Measurements from ENCODE around the gene DCLK3.
A peak's percentile ranks its signal among the peaks of the same experiment; 100 is the strongest.

DCLK3 gene

DNA sequence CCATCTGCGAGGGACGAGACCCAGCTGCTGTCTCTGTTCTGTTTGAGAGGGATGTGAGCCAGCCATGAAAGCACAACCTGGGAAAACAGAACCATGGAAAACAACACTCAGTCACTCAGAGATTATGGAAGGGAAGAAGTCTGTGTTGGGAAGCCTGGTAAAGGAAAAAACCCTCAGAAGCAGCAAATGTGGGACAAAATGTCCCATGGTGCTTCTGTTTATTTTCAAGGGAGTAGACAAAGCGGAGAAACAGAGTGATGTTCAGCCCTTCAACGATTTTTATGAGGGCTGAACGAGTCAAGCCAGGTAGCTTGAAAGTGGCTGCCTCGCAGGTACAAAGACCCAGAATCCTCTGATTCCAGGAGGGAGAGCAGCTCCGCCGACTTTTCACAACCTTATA, 59.3 kb downstream of the DCLK3 start:
- no peak for DNase-seq

DNA sequence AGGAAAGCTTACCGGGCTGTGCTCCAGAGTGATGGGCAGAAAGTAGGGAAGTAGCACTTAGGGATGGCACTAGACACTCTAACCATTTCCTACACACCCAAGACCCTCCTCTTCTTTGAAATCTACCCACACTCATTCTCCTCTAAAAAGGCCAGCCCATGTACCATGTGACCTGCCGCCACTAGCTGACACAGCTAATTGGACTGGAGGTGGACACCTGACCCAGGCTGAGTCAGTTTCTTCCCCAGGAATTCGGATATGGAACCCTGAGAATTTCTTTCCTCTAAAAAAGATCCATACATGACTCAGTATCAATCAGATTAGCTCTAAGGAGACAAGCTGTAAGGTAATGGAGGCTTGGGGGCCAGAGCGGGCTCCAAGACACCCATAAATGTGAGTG, 60.1 kb downstream of the DCLK3 start:
- no peak for DNase-seq

DNA sequence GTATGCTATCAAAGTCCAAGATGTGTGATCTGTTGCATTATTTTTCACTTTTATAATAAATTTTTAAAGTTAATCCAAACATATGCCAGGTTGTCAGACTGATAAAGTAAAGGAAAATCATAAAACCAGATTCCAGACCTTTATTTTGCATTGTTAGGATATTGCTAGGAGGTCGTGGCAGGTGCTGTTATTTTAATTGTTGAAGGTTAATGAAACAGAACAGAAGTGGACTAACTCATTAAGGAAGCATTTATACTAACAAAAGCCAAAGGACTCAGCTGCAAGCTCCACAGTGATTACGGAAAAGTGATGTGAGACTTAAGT, 63.1 kb downstream of the DCLK3 start:
- DNase-seq = no peak

DNA sequence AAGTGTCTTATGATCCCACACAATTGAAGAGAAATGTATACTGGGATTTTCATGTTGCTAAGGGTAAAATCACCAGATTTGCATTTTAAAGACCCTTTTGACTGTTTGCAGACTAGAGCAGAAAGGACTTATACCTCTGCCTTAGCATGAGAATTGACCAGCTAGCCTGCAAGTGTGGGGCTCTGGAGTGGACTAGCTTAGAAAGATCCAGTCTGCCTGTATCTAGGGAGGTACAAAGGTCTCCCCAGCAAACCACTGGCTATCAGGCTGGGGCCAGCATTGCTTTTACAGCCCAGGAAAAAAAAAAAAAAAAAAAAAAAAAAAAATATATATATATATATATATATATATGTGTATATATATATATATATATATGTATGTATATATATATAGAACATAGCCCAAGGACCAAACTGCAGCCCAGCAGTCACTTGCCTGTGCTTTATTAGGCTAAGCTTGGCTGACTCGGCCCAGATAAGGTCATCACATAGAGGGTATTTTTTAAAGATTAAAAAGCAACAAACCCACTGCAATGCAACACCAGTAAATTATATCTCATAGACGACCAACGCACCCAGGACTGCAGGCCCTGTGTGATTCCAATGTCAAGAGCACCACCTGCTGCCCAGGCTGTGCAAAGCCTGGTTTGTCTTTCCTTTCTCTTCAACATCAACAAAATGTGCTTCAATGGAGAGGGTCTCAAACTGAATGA, 63.7 kb downstream of the DCLK3 start:
- DNase-seq = peak; percentile 65 to 69 (median 65)

DNA sequence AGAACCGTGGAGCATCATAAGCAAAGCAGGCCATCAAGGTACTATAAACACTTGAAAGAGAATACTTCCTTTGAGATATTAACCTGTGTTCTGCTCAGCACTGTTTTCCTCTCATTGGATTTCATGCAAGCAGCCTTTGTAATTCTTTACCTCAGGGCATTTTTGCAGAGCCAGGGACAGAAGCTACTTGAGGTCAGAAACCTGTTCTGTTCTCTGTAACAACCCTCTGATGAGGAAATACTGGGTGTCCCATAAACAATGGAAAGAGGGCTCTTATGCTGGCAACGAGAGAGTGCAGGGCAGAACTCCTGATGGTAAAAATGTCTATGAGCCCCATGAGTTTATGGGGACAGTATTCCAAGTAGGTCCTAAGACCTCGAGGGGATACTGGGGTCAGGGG, 66.0 kb downstream of the DCLK3 start:
- DNase-seq = no peak

DNA sequence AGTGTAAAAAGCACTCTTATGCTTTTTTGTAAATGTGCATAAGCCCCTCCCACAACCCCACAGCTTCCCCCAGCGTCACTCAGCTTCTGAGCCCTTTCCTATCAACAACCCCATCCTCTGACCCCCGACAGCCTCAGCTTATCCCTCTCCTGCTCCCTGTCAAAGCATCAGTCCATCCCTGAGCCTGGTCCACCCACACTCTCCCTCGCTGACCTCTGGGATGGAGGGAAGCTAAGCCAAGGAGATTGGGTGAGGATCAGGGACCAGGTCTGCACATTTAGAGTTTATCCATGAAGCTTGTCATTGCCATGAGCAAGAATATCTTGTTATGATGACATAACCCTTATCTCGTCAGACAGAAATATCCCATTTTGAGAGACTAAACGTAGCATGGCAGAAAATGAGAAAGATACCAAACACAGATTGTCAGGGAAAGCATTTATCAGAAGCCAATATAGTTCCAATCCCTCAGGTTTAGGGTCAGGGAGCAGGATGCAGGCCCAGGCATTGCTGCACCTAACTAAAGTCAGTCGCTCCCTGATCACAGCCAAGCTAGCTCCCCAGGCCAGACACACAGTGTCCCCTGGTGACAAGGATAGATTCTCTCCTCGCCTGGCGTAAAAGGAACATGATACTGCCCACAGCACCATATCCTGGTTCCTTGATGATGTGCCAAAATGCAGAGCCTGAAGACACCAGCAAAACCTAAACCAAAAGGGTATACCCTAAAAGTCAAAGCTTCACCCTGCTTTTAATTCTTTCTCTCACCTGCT, 66.9 kb downstream of the DCLK3 start:
- no peak for DNase-seq

DNA sequence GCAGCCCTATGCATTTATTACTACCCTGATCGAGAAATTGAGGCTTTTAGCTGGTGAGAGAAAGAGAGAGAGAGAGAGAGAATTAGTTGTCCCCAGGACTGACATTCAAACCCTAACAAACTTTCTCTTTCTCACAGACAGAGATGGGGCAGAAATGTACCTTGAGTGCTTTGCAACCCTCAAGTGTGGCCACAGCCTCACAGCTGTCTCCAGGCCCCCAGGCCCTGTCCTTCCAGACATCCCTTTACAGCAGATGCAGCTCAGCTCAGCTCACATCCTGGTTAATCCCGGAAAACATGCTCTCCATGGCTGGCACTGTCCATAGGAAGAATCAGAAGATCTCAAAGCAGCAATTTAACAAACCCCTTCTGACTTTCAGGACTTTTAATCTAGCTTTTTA, 67.6 kb downstream of the DCLK3 start:
- no peak for DNase-seq

DNA sequence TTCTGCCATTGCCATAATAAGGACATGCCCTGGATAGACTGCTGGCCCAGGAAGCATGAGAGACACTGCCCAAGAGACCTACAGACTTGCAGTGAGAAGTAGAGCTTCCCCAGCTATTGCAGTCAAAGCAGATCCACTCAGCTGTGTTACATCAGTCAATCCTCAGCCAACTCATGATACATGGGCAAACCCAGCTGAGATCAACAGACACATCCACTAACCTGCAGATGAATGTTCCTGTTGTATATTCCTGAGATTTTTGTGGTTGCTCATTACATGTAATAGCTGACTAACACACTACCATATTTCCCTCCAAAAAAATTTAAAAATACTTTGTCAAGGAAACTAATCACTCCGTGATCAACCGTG, 68.6 kb downstream of the DCLK3 start:
- DNase-seq = no peak

DNA sequence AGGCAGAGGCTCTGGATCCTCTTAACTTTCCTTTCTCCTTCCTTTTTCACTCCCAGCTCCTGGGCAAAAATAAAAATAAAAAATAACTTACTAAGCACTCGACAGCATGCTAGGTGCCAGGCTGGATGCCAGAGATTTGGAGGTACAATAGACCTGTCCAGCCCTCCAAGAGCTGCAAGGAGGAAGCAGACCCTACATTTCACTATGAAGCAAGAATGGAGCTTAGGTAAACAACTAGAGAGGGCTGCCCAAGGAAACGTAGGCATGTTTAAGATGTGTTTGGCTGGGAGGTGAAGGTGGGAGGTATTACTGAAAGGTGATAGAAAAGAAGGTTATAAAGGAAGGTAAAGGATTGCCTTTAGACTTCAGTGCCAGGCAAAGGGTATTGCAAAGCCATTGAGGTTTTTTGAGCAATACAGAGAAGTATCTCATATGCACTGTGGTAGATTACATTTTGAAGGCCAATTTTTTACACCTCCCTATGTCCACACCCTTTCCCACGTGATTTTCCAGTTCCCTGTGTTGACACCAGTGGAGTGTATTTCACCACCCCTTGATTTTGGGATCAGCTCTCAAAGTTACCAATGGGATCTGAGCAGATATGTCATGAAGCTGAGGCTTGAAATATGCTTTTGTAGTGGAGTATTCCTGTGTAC, 69.1 kb downstream of the DCLK3 start:
- no peak for DNase-seq

DNA sequence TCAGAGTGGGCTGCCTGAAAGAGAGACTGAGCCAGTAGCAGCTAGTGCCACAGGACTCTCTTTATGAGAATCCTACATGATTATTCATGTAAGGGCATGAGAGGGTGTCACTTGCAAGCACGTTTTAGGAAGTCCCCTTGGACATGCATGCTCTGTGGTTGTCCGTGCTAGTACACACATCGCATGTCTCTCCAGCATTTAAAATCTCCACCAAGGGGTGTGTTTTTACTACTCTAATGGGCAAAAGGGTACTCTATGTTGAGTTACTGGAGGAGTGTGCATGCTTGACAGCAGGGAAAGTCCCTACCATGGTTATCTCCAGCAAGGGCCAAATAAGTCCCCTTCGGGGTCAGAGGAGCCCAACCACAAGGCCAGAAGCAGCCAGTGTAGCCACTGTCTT, 70.7 kb downstream of the DCLK3 start:
- no peak for DNase-seq

DNA sequence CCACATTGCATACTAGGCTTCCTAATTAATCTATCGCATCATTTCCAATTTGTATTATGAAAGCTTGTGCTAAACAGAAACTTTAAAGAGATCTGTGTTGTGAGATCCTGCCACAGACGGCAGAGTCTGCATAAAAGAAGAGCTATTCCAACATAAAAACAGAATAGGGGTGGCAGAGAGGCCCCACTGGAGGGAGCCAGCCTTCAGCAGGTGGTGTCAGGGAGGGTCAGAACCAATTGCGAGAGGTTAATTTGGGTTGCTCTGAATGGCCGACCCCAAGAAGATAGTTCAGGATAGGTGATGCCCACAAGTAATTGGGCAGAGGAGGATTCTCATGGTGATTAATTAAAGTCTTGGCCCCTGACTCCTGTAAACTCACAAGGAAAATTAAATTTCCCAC, 74.8 kb downstream of the DCLK3 start:
- no peak for DNase-seq

DNA sequence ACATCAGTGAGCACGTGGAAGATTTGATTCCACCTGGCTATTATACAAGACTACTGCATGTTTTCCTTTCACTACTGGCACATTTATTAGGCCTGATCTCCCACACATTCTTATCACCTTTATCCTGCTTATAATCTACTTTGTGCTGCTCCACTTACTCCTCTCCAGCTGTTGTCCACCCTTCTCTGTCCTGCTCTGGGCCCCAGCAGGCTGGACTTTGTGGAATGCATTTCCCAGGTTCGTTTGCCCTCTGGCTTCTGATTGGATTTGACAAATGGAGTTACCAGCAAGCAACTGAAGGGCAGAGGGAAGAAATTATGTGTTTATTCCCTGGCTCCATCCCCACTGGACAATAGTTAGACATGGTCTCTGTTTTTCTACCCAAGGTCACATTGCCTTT, 75.5 kb downstream of the DCLK3 start:
- DNase-seq = no peak

DNA sequence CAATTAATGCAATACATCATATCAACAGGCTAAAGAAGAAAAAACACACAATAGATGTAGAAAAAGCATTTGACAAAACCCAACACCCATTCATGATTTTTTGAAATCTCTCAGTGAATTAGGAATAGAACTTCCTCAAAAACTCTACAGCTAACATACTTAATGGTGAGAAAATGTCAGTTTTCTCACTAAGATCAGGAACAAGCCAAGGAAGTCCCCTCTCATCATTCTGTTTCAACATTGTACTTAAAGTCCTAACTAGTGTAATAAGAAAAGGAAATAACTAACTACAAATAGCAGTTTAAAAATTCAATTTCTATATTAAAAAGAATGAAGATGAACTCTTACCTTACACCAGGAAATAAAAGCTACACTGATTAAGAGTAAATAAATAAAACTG, 77.8 kb downstream of the DCLK3 start:
- DNase-seq = peak in 1 of 3 donors; percentile 20

DNA sequence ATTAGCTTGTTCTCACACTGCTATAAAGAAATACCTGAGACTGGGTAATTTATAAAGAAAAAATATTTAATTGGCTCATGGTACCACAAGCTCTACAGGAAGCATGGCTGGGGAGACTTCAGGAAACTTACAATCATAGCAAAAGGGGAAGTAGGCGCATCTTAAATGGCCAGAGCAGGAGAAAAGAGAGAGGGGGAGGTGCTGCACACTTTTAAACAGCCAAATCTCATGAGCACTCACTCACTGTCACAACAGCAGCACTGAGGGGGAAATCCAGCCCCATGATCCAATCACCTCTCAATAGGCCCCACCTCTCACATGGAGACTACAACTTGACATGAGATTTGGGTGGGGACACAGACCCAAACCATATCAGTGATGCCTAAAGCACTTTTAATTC, 82.5 kb downstream of the DCLK3 start:
- no peak for DNase-seq

DNA sequence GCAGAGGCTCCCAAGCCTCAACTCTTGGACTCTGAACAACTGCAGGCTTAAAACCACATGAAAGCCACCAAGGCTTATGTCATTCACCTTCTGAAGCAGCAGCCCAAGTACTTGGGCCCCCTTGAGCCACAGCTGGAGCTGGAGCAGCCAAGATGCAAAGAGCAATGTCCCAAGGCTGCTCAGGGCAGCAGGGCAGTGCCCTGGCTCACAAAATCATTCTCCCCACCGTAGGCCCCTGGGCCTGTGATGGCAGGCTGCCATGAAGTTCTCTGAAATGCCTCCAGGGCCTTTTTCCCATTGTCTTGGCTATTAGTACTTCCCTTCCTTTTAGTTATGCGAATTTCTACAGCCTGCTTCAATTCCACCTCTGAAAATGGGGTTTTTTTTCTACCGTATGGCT, 83.4 kb downstream of the DCLK3 start:
- no peak for DNase-seq

DNA sequence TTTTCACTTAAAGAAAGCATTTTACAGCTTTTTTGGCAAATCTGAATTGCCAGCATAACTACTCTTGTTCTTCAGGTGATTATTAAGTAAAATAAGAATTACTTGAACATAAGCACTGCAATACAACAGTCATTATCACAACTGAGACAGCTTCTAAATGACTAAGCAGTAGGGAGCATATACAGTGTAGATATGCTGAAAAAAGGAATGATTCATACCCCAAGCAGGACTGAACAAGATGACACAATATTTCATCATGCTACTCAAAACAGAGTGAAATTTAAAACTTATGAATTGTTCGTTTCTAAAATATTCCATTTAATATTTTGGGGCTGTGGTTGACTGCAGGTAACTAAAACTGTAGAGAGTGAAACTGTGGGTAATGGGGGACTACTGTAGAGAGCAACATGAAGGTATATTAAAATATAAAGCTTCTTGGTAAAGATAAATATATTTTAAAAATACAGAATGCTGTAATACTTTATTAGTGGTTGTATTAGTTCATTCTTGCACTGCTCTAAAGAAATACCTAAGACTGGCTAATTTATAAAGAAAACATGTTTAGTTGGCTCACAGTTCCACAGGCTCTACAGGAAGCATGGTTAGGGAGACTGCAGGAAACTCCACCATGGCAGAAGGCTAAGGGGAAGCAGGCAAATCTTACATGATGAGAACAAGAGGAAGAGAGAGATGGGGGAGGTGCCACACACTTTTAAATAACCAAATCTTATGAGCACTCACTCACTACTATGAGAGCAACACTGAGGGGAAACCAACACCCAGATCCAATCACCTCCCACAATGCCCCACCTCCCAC, 84.8 kb downstream of the DCLK3 start:
- DNase-seq = peak; percentile 22 to 40 (median 38)

DNA sequence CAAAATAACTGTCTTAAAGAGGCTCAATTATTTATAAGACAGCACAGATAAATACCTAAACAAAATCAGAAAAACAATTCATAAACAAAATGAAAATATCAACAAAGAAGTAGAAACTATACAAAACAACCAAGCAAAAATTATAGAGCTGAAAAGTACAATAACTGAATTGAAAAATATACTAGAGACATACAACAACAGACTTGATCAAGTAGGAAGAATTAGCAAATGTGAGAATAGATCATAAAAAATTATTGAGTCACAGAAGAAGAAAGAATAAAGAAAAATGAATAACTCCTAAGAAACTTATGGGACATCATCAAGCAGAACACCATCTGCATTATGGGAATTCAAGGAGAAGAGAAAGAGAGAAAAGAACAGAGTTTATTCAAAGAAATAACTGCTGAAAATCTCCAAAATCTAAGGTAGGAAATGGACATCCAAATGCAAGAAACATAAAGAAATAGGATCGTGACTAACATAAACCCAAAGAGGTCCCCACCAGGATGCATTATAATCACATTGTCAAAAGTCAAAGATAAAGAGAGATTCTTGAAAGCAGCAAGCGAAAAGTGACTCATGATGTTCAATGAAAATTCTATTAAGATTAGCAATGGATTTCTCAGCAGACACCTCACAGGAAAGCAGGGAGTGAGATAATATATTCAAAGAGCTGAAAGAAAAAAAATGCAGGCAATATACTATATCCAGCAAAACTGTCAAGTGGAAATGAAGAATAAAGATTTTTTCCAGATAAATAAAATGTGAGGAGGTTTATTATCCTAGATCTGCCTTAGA, 85.9 kb downstream of the DCLK3 start:
- no peak for DNase-seq

DNA sequence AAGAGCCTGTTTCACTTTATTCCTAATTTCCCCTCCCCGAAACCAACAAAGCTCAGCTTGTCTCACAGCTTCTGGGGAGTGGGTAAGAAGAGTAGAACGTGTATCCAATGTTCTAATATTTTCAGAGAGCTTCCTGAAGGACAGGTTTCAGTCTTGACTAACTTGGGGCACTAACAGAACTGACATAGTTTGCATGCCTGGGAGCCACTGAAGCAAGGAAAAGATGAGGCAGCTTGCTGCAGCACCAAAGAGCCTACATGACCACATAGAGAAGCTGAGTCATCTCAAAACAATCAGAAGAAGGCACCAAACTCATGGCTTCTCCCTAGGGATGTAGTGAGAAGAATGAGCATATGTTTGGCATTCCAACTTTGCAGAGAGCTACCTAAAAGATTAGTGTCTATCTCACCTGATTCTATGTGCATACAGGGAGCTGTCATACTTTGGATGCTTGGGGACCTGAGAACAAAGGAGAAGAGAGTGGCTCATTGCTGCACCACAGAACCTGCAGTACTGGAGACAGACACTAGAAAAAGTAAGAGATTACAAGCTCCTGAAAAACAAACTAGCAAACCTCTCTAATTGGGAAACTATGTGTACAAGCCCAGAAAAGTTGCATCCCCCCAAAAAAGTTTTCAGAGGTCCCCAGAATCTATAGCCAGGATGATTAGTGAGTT, 86.9 kb downstream of the DCLK3 start:
- no peak for DNase-seq

DNA sequence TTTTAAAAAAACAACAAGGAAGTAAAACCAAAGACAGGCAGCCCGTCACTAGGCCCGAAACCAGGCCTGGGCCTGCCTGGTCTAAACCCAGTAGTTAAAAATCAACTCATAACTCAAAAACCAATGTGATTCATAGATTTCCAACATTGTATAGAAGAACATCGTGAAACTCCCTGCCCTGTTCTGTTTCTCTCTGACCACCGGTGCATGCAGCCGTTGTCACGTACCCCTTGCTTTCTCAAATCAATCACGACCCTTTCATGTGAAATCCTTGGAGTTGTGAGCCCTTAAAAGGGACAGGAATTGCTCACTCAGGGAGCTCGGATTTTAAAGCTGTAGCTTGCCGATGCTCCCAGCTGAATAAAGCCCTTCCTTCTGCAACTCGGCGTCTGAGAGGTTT, 89.5 kb downstream of the DCLK3 start:
- DNase-seq = no peak

DNA sequence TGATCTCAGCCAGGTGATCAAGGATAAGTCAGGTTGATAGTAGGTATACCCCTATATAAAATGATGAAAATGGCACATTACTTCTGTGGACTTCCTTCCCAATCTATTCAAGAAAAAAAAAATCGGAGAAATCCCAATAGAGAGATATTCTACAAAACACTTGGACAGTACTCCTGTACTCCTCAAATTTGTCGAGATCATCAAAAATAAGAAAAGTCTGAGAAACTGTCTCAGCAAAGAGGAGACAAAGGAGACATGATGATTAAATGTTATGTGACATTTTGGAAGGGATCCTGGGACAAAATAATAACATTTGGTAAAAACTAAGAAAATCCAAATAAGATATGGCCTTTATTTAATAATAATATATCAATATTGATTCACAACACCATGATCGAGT, 94.6 kb downstream of the DCLK3 start:
- DNase-seq = no peak

DNA sequence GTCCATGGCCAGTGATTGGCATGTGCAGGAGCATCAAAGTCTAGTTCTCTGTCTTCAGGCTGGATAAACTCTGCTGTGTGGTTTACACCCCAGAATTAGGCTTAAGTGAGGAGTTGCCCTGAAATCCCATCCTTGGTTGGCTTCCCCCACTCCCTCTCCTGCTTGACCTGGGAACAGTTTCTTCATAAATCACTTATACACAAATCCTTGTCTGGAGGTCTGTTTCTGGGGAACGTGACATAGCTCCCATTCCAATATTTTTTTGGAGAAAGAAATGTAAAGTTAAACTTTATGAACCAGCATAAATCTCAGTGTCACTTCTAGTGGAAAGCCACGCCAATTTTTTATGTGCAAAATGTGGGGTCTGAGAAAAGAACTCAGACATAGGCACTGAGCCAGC, 98.2 kb downstream of the DCLK3 start:
- no peak for DNase-seq

DNA sequence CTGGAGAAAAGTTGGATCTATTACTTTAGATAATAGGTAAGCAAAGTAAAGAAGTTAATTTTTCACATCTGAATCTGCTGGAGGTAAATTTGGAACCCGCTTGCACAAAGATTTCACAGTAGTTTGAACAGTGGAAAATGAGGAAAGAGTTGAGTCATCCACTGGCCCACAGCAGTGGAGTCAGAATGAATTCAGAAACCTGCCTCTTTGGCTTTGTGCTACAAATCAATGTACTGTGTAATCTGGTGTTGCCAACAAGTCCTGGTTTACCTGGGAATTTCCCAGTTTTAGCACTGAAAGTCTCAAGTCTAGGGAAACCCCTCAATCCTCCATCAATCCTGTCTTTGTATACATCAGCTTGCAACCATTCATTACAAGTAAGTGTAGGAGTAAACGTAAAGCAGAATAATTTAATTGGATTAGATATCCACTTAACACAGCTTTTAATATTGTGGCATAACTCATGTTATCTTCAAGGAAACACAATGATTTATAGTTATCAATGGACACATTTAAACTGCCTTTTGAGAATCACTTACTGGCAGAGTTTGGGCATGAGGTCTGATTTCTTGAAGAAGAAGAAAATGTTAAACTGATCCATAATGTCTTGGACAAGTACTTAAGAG, 100.6 kb downstream of the DCLK3 start:
- DNase-seq = peak in 1 of 3 donors; percentile 4

Measured in suppressor macrophage treated with lipopolysaccharide for 1 hour (primary cell).